NCI-H2029 (cell line): Measurements from ENCODE around the gene IQSEC1.

Experiments
- DNase-seq: peaks from one replicate; lab custom pipeline; 2025; lab: John Stamatoyannopoulos, UW

The IQSEC1 gene

DNA sequence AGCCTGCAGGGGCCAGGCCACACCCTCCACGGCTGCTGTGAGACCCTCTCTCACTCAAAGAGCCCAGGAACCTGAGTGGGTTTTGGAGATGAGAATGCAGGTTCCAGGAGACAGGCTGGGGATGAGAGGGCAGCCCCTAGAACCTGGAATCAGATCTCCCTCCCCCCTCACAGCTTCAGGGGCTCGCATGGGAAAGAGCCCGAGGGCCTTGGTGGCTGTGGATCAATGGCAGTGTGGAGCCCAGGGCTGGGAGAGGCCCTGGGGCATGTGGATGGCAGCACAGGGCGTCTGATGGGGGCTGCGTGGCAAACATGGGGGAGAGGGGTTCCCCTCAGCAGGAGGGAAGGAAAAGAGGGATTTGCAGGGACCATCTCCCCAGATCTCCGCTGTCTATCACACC lies 119.0 kb downstream of the IQSEC1 start:
- DNase-seq = no peak

DNA sequence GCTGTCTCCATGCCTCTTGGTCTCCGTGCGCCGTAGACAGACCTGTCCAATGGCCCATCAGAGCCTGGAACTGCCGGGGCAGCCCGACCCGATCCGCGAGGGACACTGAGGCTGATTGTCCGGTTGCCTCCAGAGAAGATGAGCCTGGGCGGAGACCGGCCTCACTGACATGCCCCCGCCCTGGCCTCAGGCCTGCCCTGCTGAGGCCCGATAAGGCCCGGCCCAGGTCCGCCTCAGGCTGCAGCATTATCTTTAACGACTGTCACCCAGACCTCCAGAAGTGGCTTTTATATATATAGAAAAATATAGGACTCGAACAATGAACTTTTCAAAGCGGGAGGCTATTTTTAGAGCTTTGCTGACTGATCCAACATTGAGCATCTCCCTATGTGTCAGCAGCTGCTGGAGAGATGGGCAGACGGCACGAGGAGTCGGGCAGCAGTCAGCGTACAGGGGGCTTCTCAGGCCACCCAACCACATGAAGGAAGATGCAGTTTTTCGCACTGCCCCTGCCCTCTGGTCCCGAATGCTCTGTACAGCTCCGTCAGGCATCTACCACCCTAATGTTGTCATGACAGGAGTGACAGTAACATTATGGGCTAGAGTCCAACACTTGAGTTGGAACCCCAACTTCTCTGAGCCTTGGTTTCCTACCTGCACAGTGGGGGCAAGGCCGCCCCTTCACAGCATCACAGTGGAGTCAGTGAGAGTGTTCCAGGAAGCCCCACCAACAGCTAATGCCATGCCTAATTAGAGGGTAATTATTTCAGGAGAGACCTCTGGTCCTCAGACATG lies 119.8 kb downstream of the IQSEC1 start:
- no peak for DNase-seq

DNA sequence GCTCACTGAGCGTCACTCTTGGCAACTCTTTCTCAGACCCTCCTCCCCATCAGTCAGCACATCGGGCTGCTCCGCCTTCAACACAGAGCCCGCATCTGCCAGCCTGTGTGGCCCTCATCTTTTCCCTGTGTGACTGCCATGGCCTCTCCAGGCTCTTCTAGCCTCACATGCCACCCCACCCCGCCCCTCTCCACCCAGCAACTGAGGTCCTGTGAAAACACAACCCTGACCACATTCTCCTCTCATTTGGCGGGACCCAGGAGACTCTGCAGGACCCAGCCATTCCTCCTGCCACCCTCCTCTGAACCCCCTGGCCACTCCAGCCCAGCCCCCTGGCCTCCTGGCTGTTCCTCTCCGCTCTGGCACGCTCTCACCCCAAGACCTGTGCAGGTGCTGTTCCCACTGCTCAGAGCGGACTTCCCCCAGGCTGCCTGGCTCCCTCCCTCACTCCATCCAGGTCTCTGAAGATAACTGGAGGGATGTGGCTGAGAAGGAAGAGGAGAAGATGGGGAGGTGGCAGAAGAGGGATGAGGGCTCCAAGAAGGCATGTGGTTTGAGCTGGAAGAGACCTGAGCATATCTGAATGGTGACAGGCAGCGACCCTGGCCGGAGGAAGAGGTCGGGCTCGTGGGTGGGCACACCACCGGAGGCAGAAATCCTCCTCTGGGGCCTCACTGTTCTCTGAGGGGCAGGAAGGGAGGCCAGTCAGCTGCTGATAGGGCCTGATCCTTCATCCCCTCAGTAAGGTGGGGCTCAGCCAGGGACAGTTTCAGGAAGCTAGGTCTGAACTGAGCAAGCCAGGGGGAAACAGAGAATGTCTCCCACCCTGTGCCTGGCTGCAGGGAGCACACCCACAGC lies 120.7 kb downstream of the IQSEC1 start:
- DNase-seq = no peak

DNA sequence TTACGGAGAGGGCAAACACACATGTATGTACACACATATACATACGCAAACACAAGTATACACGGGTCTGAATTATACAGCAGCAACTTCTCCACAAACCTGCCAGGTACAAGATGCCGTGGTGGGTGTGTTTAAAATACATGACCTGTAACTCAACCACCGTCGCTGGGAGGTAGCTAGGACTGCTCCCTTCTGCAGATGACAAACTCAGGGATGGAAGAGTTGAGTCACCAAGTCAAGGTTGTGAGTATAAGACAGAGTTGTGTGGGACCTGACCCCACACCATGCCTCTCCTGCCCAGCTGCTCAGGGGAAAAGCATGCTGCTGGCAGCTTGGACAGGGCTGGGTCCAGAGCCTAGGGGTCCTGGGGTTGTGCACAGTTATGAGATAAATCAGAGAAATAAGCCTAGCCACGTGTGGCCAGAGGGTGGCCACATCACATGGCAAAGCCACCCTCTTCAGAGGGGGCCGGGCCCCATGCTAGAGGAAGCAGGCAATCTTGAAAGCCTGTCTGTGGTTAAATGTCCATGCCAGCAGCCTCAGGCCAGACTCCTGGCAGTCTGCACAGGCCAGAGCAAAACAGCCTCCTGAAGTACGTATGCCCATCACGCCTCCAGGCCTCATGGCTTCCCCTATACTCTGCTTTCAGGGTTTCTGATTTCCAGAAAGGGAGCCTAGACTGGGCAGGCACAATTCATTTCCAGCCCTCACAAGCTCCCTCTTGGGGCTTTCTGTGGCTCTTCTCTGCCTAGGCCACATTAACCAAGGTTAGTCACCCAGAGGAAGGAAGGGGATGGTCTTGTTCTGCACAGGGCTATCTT lies 124.1 kb downstream of the IQSEC1 start:
- no peak for DNase-seq

GRCh38 chr3:12948371-12948770 lies 124.9 kb downstream of the IQSEC1 start:
- no peak for DNase-seq

- peak; percentile 76 for DNase-seq
Observed at GRCh38 chr3:12947504-12948369, 125.5 kb downstream of the IQSEC1 start.

DNA sequence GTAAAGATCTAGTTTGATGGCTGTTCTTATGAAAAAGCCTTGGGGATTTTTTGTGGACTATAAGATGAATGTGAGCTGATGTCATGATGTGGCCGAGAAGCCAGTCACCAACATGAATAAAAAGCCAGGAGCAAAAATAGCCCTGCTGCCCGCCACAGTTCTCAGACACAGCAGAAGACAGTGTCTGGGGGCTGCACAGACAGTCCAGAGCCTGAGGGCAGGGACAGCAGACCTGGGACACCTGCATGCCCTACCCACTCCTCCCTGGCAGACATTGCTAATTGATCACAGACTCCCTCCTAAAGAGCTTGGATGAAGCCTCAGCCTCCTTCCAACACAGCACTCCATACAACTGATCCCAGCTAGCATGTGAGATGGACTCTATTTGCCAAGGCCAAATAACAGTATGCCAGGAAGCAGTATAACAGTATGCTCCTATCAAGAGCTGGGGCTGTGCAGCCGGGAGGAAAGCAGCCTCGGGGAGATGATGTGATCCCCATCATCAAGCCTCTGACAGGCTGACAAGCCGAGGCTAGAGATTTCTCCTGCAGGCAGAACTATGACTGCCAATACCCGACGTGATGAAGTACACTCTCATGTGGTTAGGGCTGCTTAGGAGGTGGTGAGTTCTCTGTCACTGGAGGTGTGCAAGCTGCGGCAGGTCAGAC lies 126.4 kb downstream of the IQSEC1 start:
- DNase-seq = no peak

- no peak for DNase-seq
Observed at GRCh38 chr3:12946251-12946648, 127.0 kb downstream of the IQSEC1 start.

DNA sequence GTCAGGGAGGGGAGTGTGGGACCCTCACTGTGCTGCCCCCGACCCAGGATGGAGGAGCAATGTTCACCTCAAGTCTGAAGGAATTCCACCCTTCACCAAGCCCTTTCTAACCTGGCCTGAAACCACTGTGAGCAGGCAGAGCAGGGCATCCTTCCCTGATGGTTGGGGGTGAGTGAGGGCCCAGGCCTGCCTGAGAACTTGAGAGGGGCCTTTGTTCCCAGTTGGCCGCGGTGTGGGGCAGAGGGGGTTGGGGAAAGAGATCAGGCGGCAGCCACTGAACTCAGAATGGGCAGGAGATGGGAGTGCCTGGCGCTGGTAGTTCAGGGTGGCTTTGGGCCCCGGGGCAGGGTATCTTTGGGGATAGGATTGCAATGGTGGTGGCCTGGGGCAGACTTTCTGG lies 128.4 kb downstream of the IQSEC1 start:
- DNase-seq = no peak

DNA sequence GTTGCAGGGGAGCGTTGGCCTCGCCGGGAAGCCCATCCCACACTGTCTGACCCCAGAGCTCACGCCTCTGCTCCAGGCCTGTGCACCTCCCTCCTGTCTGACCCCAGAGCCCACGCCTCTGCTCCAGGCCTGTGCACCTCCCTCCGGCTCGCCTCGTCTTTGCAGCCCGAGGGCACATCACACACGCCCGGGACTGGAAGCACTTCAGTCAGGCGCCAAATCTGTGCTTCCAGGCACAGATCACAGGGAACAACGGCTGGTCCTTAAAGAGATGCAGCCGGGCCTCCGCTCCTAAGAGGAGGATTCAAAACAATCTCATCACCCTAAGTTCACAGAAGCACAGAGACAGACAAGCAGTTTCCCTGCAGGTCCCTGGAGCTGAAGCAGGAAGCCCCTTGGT lies 128.8 kb downstream of the IQSEC1 start:
- DNase-seq = no peak

GRCh38 chr3:12943124-12944021 lies 129.9 kb downstream of the IQSEC1 start:
- no peak for DNase-seq

- no peak for DNase-seq
Observed at GRCh38 chr3:12941495-12942023, 131.7 kb downstream of the IQSEC1 start.

GRCh38 chr3:12940854-12941253 lies 132.4 kb downstream of the IQSEC1 start:
- no peak for DNase-seq

DNA sequence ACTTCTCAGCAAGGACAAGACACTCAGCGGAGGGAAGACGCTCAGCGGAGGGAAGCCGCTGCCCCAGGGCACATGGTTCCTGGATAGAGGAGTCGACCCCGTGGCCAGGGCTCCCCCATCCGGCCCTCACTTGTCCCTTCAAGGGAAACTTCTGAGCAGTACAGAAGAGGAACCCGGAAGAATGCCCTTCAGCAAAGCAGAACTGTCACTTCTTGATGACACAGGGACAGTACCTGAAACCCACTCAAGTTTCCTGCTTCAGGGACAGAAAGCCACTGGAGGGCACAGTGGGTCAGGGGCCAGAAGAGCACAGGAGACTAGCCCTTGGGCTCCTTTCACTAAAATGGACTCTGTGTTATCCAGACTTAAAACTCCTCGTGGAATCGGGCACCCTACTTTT lies 134.1 kb downstream of the IQSEC1 start:
- no peak for DNase-seq

- DNase-seq = no peak
Observed at GRCh38 chr3:12938258-12938711, 134.9 kb downstream of the IQSEC1 start.

DNA sequence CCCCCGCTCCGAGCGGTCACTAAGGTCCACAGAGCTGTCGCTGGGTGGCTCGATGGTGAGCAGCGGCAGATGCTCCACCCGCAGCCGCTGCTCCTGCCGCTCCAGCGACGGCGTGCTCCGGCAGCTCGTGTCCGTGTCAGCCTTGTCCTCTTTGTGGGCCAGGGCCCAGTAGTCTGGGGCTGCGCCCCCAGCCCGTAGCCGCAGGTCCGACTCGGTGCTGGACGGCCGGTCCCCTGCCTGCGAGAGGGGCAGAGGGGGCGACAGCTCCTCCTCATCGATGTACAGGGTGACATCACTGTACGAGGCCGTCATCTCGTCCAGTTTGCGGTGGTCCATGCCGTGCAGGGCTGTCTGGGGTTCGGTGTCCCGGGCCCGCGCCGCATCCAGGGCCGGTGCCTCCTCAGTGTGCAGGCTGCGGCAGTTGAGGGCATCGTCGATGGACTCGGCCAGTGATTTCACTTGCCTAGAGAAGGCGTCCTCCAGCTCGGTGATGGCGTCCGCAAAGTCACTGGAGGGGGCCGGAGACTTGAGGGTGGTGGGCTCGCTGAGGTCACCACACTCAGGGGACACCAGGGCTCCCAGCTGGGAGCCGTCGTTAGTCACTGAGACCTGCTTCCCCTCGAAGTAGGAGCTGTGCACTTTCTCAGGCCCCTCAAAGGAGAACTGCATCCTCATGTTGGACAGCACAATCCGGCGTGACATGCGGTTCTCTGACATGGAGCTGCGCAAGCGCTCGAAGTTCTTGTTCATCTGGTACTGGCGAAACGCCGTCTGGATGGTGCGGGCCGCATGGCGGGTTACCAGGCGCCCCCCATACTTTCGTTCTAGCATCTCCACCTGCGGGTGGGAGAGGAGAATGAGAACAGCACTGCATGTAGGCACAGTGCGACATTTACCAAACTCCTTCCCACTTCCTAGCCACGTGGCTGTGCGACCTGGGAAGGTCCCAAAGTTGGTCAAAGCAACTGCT lies 137.1 kb downstream of the IQSEC1 start:
- no peak for DNase-seq

DNA sequence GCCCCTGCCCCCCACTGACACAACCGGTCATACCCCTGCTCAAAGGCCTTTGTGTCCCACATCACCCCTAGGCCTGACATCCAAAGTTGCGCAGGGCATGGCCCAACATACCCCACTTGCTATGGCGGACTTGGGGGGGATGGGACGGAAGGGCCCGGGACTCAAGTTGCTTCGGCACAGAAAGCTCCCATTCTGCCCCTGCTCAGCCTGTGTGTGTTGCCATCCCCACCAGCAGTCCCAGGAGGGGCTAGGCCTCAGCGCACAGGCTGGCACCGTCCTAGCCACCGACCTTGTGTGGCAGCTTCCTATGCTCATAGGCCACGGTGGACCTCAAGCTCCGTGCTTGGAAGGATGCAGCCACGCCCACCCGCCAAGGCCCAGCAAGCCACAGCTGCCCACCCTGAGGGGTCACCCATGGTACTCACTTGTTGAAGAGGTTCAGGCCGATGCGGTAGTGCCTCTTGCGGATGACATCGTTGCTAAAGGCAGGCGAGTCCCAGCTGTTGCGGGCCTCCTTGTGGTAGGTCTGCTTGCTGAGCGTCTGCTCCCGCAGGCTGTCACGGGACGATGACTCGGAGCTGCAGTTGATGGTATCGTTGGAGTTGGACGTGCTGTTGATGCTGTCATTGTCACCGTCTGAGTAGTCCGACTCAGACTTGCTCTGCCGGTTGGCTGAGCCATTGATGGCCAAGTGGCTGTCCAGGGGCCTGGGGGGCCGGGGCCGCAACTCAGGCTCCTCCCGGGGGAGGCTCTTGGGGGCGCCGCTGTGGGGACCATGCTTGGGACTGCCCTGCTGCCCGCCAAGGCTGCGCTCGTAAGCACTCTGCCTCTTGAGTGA lies 138.0 kb downstream of the IQSEC1 start:
- DNase-seq = no peak
